HG02642 (cell line): ENCODE measurements around the gene MLF2.

Experiments
- ATAC-seq: cut with Tn5 transposase; IDR thresholded peaks from one replicate; pipeline ENCODE4 v1.9.1; 2021; ENCODE audit warnings: mild to moderate bottlenecking; ENCODE audit not compliant: unreplicated experiment, poor library complexity

Gene MLF2

GRCh38 chr12:6778574-6779550, 25.9 kb upstream of the MLF2 start:
- peak; percentile 79 for ATAC-seq

GRCh38 chr12:6778217-6778573, 25.3 kb upstream of the MLF2 start:
- ATAC-seq, result no peak

- no peak for ATAC-seq
Measured at GRCh38 chr12:6777386-6777785, 24.4 kb upstream of the MLF2 start.

- ATAC-seq, result no peak
Measured at GRCh38 chr12:6775185-6776174, 22.5 kb upstream of the MLF2 start.

GRCh38 chr12:6774499-6775062, 21.6 kb upstream of the MLF2 start:
- ATAC-seq, result no peak

GRCh38 chr12:6773590-6774351, 20.8 kb upstream of the MLF2 start:
- no peak for ATAC-seq

GRCh38 chr12:6772726-6773589, 20.0 kb upstream of the MLF2 start:
- ATAC-seq, result no peak

- ATAC-seq, result no peak
Measured at GRCh38 chr12:6772331-6772695, 19.4 kb upstream of the MLF2 start, which contains the start of gene LAG3. TSS of gene LAG3 (plus strand) at chr12:6772520. CDS start at chr12:6772853, 333 bp downstream.

- ATAC-seq, result no peak
Measured at GRCh38 chr12:6771509-6772330, 18.8 kb upstream of the MLF2 start.

- no peak for ATAC-seq
Measured at GRCh38 chr12:6771091-6771495, 18.2 kb upstream of the MLF2 start.

- no peak for ATAC-seq
Measured at GRCh38 chr12:6770600-6770999, 17.7 kb upstream of the MLF2 start.

- no peak for ATAC-seq
Measured at GRCh38 chr12:6770094-6770493, 17.2 kb upstream of the MLF2 start.

- ATAC-seq, result no peak
Measured at GRCh38 chr12:6769666-6770065, 16.7 kb upstream of the MLF2 start.

- no peak for ATAC-seq
Measured at GRCh38 chr12:6768990-6769389, 16.0 kb upstream of the MLF2 start.

- no peak for ATAC-seq
Measured at GRCh38 chr12:6768437-6768914, 15.5 kb upstream of the MLF2 start.

- ATAC-seq, result no peak
Measured at GRCh38 chr12:6767353-6768319, 14.7 kb upstream of the MLF2 start.
